ENCODE data around the gene PPP2R2C.

DNA sequence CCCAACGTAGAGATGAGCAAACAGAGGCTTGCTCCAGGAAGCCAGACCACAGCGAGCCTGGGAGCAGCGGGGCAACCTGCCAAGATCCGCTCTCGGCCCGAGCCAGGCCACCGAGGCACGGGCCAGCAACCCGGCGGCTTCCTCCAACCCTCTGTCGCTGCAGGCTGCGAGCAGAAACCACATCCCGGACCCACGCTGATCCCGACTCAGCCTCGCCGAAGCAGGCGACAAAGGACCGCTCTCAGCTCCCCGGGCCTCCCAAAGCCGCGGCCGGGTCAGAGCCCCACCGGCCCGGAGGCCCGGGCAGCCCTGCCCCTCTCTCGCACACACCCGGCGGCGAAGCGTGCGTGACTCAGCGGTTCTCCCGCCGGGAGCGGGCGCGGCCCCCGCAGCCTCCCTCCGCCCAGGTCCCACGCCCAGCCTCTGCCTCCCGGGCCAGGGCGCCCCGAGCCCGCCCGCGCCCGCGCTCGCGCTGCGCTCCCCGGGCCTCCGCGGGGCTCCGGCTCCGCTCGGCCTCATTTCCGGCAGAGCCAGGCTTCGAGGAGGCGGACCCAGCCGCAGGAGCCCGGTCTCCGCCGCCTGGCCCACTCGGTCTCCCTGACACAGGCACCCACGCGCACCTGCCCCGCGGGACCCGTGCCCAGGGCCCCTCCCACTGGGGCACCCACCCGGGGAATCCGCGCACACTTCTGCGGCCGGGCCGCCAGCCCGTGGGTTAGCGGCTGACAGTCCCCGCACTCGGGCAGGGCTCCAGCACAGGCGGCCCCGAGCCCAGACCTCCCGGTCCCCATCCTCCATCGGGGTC is 1.7 kb downstream of the PPP2R2C start:
- TF ChIP-seq FOXK2 (IDR thresholded peaks at IDR 0.05) (no peak), BHLHE40 (IDR thresholded peaks at IDR 0.05; ENCODE audit: borderline replicate concordance) (no peak), ELF4 (IDR thresholded peaks at IDR 0.05) (no peak), SUZ12 (IDR thresholded peaks at IDR 0.05) (no peak)

All from HEK293T (cell line).